Panc1 (cell line): Measurements from ENCODE around the gene PALD1. TPM values are rescaled to one million over a fixed set of nuclear protein-coding genes. Genes with fewer than 3 reads are reported as not detected.
"Not testable (repeated sequence)": the region's sequence is repeated elsewhere in the genome, so short reads cannot be mapped to it uniquely, and the experiment has no call there.

Experiments
- ATAC-seq: fragments of 200-7000 bp; cut with Tn5 transposase; 2 replicates; pipeline ENCODE4 v1.9.1; 2020; ENCODE audit warnings: mild to moderate bottlenecking, moderate library complexity
- BruUV-seq: library from RNA; stranded (reverse); fragments of 400-500 nt; replicated peaks from 2 replicates; lab custom pipeline; 2021; lab: Mats Ljungman, UMichigan
- CTCF ChIA-PET: fragments of 300-600 bp; sonication (Branson Sonifier 250); formaldehyde crosslinking; loops from one replicate; lab custom pipeline; 2022; ENCODE audit warnings: antibody characterized with exemption; lab: Charles Lee
- POLR2A ChIA-PET: fragments of 300-600 bp; sonication (Branson Sonifier 250); formaldehyde crosslinking; loops from one replicate; lab custom pipeline; 2022; ENCODE audit warnings: antibody characterized with exemption; lab: Charles Lee
- DNase-seq: peaks from one replicate; pipeline ENCODE4 v3.0.0-alpha.2; 2010; ENCODE audit warnings: low read depth, low spot score
- H3K27ac ChIP-seq: 2 replicates; pipeline ENCODE4 v1.5.1; 2011; ENCODE audit warnings: mild to moderate bottlenecking, low read length, inconsistent platforms
- H3K27me3 ChIP-seq: fragments of 200-500 bp; sonication (Bioruptor generic); 2 replicates; pipeline ENCODE4 v1.6.0; 2014; ENCODE audit warnings: low read length, inconsistent platforms; ENCODE audit not compliant: control insufficient read depth, insufficient read depth
- H3K36me3 ChIP-seq: fragments of 200-500 bp; sonication (Bioruptor generic); 2 replicates; pipeline ENCODE4 v1.5.1; 2014; ENCODE audit warnings: inconsistent platforms, mild to moderate bottlenecking, low read length, moderate library complexity; ENCODE audit not compliant: control insufficient read depth, insufficient read depth
- H3K4me1 ChIP-seq: 2 replicates; pipeline ENCODE4 v1.5.1; 2011; ENCODE audit warnings: inconsistent platforms, mild to moderate bottlenecking, low read length, moderate library complexity; ENCODE audit not compliant: control insufficient read depth, insufficient read depth
- H3K4me3 ChIP-seq, 2 experiments: 2 replicates each; pipeline ENCODE4 v1.5.1; 2011 to 2012; ENCODE audit warnings: low read depth in 2 of 2, low read length in 2 of 2, mild to moderate bottlenecking in 2 of 2, inconsistent platforms in 1 of 2, moderate library complexity in 1 of 2
- H3K9me3 ChIP-seq: fragments of 200-500 bp; sonication (Bioruptor generic); 2 replicates; pipeline ENCODE4 v1.5.1; 2014; ENCODE audit warnings: low read depth, mild to moderate bottlenecking, inconsistent platforms, low read length, moderate library complexity; ENCODE audit not compliant: control insufficient read depth, insufficient read depth
- POLR2AphosphoS5 ChIP-seq: IDR thresholded peaks from 2 replicates; pipeline ENCODE4 v1.6.1; 2012; ENCODE audit warnings: mild to moderate bottlenecking, low read depth, low read length, moderate library complexity
- SIN3A ChIP-seq: IDR thresholded peaks from 2 replicates; pipeline ENCODE4 v1.6.1; 2012; ENCODE audit warnings: low read depth, mild to moderate bottlenecking, low read length, moderate library complexity, borderline replicate concordance; ENCODE audit not compliant: insufficient read depth
- TCF7L2 ChIP-seq: IDR thresholded peaks from 2 replicates; pipeline ENCODE4 v1.6.1; 2011; ENCODE audit warnings: mild to moderate bottlenecking, low read depth, low read length, inconsistent platforms
- in situ Hi-C: cut with HindIII; loops from 2 replicates; pipeline ENCODE4 v1.10.0; 2016; ENCODE audit warnings: low sequenced_read_pairs, low pct_unique_long_range_greater_than_20kb
- intact Hi-C: fragments of 100-400 bp; cut with micrococcal nuclease; formaldehyde crosslinking; loops from one replicate; pipeline ENCODE4 v1.10.0; 2022; ENCODE audit not compliant: unreplicated experiment
- total RNA-seq: library from RNA; stranded (reverse); gene quantifications from one replicate; pipeline ENCODE4 v1.2.1, GENCODE V29; 2021; ENCODE audit not compliant: unreplicated experiment
- TF ChIP-seq, protein P1 (sequence below), 2 experiments: IDR thresholded peaks; 2 replicates each; pipeline ENCODE4 v1.6.1; 2011 to 2012; ENCODE audit warnings: low read depth in 2 of 2, control low read depth in 1 of 2, low read length in 1 of 2, mild to moderate bottlenecking in 1 of 2, moderate library complexity in 1 of 2; ENCODE audit not compliant: insufficient read depth in 1 of 2
- TF ChIP-seq, protein P2 (sequence below): fragments of 450-650 bp; IDR thresholded peaks from 2 replicates; pipeline ENCODE4 v1.5.1; 2017; ENCODE audit warnings: mild to moderate bottlenecking

The PALD1 gene
- total RNA-seq, 1 experiment from 2014 or later: 3.0 TPM

DNA sequence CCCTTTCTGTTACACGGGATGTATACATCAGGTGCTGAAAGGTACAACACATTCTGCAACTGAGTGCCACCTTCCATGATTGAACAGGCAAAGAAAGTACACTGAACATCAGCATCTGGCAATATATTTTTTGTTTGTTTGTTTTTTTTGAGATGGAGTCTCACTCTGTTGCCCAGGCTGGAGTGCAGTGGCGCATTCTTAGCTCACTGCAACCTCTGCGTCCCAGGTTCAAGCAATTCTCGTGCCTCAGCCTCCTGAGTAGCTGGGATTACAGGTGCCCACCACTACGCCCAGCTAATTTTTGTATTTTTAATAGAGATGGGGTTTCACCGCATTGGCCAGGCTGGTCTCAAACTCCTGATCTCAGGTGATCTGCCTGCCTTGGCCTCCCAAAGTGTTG lies 5.3 kb downstream of the PALD1 start:
- in situ Hi-C loops, H3K4me3 ChIP-seq, BruUV-seq, DNase-seq, intact Hi-C loops, H3K27me3 ChIP-seq, POLR2A ChIA-PET, H3K27ac ChIP-seq, H3K9me3 ChIP-seq, ATAC-seq, CTCF ChIA-PET, H3K36me3 ChIP-seq, H3K4me1 ChIP-seq: not testable (repeated sequence)

DNA sequence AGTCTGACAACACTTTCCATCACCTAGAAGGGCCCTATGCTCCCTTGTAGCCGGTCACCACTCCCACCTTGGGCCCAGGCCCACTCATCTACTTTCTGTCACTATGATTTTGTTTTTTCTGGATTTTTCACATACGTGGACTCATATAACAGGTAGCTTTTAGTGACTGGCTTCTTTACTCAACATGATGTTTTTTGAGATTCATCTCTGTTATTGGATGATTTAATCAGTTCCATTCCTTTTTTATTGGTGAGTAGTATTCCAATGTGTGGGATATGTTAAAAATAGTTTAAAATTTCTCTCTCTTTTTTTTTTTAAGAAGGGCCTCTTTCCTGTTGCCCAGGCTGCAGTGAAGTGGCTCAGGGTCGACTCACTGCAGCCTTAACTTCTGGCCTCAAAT lies 9.3 kb downstream of the PALD1 start:
- Histone ChIP-seq H3K27me3 (no peaks in the 10 kb centered on the region), H3K9me3 (no peaks in the 10 kb centered on the region), H3K4me3 (no peak overlapping the region), H3K36me3 (no peaks in the 10 kb centered on the region), H3K4me1 (0 out of 2 replicates have a peak, but pooled peaks cover 3% of the 10 kb centered on the region), H3K27ac (no peak overlapping the region)
- DNase-seq (no peak), ATAC-seq (no peak)
- POLR2A ChIA-PET: no interaction called here
- TF ChIP-seq SIN3A (no peak), POLR2AphosphoS5 (no peak), TCF7L2 (no peak)
- TF ChIP-seq, protein P1, sequence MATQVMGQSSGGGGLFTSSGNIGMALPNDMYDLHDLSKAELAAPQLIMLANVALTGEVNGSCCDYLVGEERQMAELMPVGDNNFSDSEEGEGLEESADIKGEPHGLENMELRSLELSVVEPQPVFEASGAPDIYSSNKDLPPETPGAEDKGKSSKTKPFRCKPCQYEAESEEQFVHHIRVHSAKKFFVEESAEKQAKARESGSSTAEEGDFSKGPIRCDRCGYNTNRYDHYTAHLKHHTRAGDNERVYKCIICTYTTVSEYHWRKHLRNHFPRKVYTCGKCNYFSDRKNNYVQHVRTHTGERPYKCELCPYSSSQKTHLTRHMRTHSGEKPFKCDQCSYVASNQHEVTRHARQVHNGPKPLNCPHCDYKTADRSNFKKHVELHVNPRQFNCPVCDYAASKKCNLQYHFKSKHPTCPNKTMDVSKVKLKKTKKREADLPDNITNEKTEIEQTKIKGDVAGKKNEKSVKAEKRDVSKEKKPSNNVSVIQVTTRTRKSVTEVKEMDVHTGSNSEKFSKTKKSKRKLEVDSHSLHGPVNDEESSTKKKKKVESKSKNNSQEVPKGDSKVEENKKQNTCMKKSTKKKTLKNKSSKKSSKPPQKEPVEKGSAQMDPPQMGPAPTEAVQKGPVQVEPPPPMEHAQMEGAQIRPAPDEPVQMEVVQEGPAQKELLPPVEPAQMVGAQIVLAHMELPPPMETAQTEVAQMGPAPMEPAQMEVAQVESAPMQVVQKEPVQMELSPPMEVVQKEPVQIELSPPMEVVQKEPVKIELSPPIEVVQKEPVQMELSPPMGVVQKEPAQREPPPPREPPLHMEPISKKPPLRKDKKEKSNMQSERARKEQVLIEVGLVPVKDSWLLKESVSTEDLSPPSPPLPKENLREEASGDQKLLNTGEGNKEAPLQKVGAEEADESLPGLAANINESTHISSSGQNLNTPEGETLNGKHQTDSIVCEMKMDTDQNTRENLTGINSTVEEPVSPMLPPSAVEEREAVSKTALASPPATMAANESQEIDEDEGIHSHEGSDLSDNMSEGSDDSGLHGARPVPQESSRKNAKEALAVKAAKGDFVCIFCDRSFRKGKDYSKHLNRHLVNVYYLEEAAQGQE (IDR thresholded peaks at IDR 0.05; ENCODE audit: insufficient read depth in 1 of 2, low read depth in 2 of 2, low read length in 1 of 2): no peak
- TF ChIP-seq, protein P2, sequence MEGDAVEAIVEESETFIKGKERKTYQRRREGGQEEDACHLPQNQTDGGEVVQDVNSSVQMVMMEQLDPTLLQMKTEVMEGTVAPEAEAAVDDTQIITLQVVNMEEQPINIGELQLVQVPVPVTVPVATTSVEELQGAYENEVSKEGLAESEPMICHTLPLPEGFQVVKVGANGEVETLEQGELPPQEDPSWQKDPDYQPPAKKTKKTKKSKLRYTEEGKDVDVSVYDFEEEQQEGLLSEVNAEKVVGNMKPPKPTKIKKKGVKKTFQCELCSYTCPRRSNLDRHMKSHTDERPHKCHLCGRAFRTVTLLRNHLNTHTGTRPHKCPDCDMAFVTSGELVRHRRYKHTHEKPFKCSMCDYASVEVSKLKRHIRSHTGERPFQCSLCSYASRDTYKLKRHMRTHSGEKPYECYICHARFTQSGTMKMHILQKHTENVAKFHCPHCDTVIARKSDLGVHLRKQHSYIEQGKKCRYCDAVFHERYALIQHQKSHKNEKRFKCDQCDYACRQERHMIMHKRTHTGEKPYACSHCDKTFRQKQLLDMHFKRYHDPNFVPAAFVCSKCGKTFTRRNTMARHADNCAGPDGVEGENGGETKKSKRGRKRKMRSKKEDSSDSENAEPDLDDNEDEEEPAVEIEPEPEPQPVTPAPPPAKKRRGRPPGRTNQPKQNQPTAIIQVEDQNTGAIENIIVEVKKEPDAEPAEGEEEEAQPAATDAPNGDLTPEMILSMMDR: no peak
- intact Hi-C loops (no loop called here), in situ Hi-C loops (no loop called here)
- CTCF ChIA-PET: no interaction called here
- BruUV-seq: no TSS peak

DNA sequence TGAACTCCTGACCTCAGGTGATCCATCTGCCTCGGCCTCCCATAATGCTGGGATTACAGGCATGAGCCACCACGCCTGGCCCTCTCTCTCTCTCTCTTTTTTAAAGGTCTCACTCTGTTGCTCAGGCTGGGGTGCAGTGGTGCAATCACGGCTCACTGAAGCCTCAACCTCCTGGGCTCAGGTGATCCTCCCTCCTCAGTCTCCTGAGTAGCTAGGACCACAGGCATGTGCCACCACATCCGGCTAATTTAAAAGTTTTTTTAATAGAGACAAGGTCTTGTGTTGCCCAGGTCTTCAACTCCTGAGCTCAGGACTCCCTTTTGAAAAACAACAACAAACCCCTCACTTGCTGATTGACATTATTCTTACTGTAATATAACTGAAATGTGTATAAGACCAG lies 11.6 kb downstream of the PALD1 start:
- Histone ChIP-seq H3K9me3 (no peaks in the 10 kb centered on the region), H3K4me3 (no peak overlapping the region), H3K4me1 (no peaks in the 10 kb centered on the region), H3K27ac (no peak overlapping the region), H3K36me3 (no peaks in the 10 kb centered on the region), H3K27me3 (no peaks in the 10 kb centered on the region)
- ChIA-PET POLR2A (no interaction called here), CTCF (no interaction called here)
- BruUV-seq: no TSS peak
- ATAC-seq (no peak), DNase-seq (no peak)
- in situ Hi-C loops (no loop called here), intact Hi-C loops (no loop called here)
- TF ChIP-seq, protein P1 (IDR thresholded peaks at IDR 0.05; ENCODE audit: insufficient read depth in 1 of 2, low read depth in 2 of 2, low read length in 1 of 2): no peak
- TF ChIP-seq, protein P2: no peak
- TF ChIP-seq TCF7L2: no peak
- no peak for TF ChIP-seq SIN3A
- no peak for TF ChIP-seq POLR2AphosphoS5
